Measurements from ENCODE around the gene ZG16.
"Not testable (repeated sequence)": the region's sequence is repeated elsewhere in the genome, so short reads cannot be mapped to it uniquely, and the experiment has no call there.

GRCh38 chr16:29793153-29793552, 15.1 kb downstream of the ZG16 start:
- not testable (repeated sequence) for TF ChIP-seq CTCF (conservative IDR thresholded peaks at IDR 0.05 in 1 of 2, IDR thresholded peaks at IDR 0.05 in 1 of 2; ENCODE audit: extremely low read depth in 1 of 2, insufficient read depth in 1 of 2, low read depth in 1 of 2, low read length in 2 of 2); EZH2 (IDR thresholded peaks at IDR 0.05; ENCODE audit: borderline replicate concordance, low read length)

Measured in mammary epithelial cell (primary cell).